ENCODE measurements around the gene ADAP1. TPM values are rescaled to one million over a fixed set of nuclear protein-coding genes. Genes with fewer than 3 reads are reported as not detected.

Gene ADAP1
- total RNA-seq, 1 experiment from 2014 or later: 6.2 TPM

DNA sequence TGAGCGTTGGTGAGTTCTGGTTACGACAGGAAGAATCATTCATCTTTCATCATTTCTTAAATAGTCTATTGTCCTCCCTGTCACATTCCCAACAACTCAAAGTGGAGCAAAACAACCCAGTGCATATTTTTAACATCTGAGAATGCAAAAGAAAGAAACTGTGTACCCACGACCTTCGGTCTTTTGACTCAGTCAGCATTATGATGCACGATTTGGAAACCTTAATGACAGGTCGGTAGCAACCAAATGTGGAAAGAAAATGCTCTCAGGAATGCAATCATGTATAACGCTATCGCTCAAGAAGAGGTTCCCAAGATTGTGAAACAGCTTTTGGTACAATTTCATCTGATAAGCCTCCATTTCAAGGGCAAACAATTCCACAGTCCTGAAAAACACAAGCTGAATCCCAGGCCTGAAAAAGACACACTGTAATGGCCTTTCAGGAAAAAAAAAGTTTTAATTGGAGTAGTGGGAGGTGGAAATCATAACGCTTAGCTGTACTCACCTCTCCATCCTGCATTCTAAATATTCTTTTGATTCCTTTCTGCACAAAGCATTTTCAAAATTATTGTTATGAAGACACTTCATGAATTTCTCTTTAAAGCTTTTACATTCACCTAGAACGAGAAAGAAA lies 18.3 kb upstream of the ADAP1 start:
- Histone ChIP-seq H4K91ac (ENCODE audit: insufficient read length, low read depth, low read length) (no peak overlapping the region), H3K27ac (ENCODE audit: insufficient read length, low read depth, low read length) (no peak overlapping the region)

More for the DNA sequence above, 18.3 kb upstream of the ADAP1 start:
- H3K23me2 ChIP-seq (ENCODE audit: insufficient read length, low read depth, low read length, poor library complexity, severe bottlenecking): peaks cover 3% of the 10 kb centered on the region
- H3K14ac ChIP-seq (ENCODE audit: insufficient read depth, low read length): no peak overlapping the region
- no peak overlapping the region for H2AK5ac ChIP-seq (ENCODE audit: insufficient read length, low read length)
- no peaks in the 10 kb centered on the region for H3K27me3 Mint-ChIP-seq (ENCODE audit: low read depth)
- no peak overlapping the region for H2BK12ac ChIP-seq (ENCODE audit: insufficient read length, low read depth, low read length)
- no peaks in the 10 kb centered on the region for H3K27me3 ChIP-seq (ENCODE audit: insufficient read depth, low read length)
- no peaks in the 10 kb centered on the region for H4K20me1 ChIP-seq (ENCODE audit: control insufficient read depth, insufficient read depth, insufficient read length)
- H3K27ac Mint-ChIP-seq: no peak overlapping the region
- peak overlapping the region in 1 of 2 experiments; percentile 24; a peak in 1 of 5 replicates for H3K4me3 Mint-ChIP-seq
- H3K9me3 Mint-ChIP-seq: no peaks in the 10 kb centered on the region
- no peak overlapping the region for H3K56ac ChIP-seq (ENCODE audit: insufficient read length, low read depth, low read length)
- H3T11ph ChIP-seq (ENCODE audit: low read length): no peak overlapping the region
- no peak overlapping the region for H3K4me2 ChIP-seq (ENCODE audit: insufficient read depth, insufficient read length, low read length)
- H3K9me3 ChIP-seq (ENCODE audit: control insufficient read depth, low read depth, low read length): no peaks in the 10 kb centered on the region
- no peak overlapping the region for H3K23ac ChIP-seq (ENCODE audit: insufficient read length, low read depth, low read length)
- no peak overlapping the region for H2BK15ac ChIP-seq (ENCODE audit: low read depth, low read length)
- no peak for DNase-seq
- peaks cover 5 to 45% (median 37%) of the 10 kb centered on the region in 3 experiments; a peak in 6 of 7 replicates for H3K36me3 Mint-ChIP-seq (ENCODE audit: insufficient read depth in 1 of 3, low read depth in 3 of 3)
- no peaks in the 10 kb centered on the region for H3K79me1 ChIP-seq (ENCODE audit: insufficient read depth, low read depth, low read length, poor library complexity, severe bottlenecking)
- H2AFZ ChIP-seq (ENCODE audit: low read length): no peak overlapping the region
- no peak overlapping the region for H3K4ac ChIP-seq (ENCODE audit: low read depth, low read length)
- no peaks in the 10 kb centered on the region for H3K4me1 ChIP-seq (ENCODE audit: insufficient read depth, low read length)
- H4K5ac ChIP-seq (ENCODE audit: insufficient read length, low read depth, low read length): no peak overlapping the region
- H2BK5ac ChIP-seq (ENCODE audit: insufficient read length, low read length): no peak overlapping the region
- H2BK20ac ChIP-seq (ENCODE audit: low read depth, low read length, poor library complexity, severe bottlenecking): no peak overlapping the region
- peaks cover 4 to 11% of the 10 kb centered on the region in 2 experiments; a peak in 3 of 4 replicates for H3K4me1 Mint-ChIP-seq
- TF ChIP-seq, protein P1, sequence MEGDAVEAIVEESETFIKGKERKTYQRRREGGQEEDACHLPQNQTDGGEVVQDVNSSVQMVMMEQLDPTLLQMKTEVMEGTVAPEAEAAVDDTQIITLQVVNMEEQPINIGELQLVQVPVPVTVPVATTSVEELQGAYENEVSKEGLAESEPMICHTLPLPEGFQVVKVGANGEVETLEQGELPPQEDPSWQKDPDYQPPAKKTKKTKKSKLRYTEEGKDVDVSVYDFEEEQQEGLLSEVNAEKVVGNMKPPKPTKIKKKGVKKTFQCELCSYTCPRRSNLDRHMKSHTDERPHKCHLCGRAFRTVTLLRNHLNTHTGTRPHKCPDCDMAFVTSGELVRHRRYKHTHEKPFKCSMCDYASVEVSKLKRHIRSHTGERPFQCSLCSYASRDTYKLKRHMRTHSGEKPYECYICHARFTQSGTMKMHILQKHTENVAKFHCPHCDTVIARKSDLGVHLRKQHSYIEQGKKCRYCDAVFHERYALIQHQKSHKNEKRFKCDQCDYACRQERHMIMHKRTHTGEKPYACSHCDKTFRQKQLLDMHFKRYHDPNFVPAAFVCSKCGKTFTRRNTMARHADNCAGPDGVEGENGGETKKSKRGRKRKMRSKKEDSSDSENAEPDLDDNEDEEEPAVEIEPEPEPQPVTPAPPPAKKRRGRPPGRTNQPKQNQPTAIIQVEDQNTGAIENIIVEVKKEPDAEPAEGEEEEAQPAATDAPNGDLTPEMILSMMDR (conservative IDR thresholded peaks at IDR 0.05): no peak
- no peak overlapping the region for H3K9ac ChIP-seq (ENCODE audit: extremely low read depth, insufficient read length, low read length)
- no peak overlapping the region for H2BK120ac ChIP-seq (ENCODE audit: low read depth, low read length, poor library complexity, severe bottlenecking)
- WGBS (ENCODE audit: extremely low coverage, insufficient read length, low lambda C conversion rate): no CpG with 5 or more reads among the region's 10 CpGs
- no peak overlapping the region for H4K8ac ChIP-seq (replicated peaks; ENCODE audit: insufficient read length, low read depth, low read length)
- no peak overlapping the region for H3K18ac ChIP-seq (ENCODE audit: insufficient read length, low read depth, low read length)
- H3K79me2 ChIP-seq (ENCODE audit: insufficient read depth, low read length): peaks cover 2% of the 10 kb centered on the region; the same call in 1 of the 2 replicates

Data from H9 (cell line).